ENCODE measurements around the gene JHY.

The JHY gene

GRCh38 chr11:122954455-122954854 is 71.9 kb downstream of the JHY start:
- DNase-seq (ENCODE audit: low spot score), result no peak

- DNase-seq (ENCODE audit: low spot score), result no peak
Measured at GRCh38 chr11:122963961-122964360, 81.4 kb downstream of the JHY start.

- no peak for DNase-seq (ENCODE audit: low spot score)
Measured at GRCh38 chr11:122976061-122976733, 93.6 kb downstream of the JHY start.

GRCh38 chr11:122976734-122977469 is 94.3 kb downstream of the JHY start:
- no peak for DNase-seq (ENCODE audit: low spot score)

- no peak for DNase-seq (ENCODE audit: low spot score)
Measured at GRCh38 chr11:122977470-122978298, 95.1 kb downstream of the JHY start.

- DNase-seq (ENCODE audit: low spot score), result no peak
Measured at GRCh38 chr11:122978299-122978620, 95.7 kb downstream of the JHY start.

- no peak for DNase-seq (ENCODE audit: low spot score)
Measured at GRCh38 chr11:122979103-122979814, 96.7 kb downstream of the JHY start.

GRCh38 chr11:122979815-122980595 is 97.4 kb downstream of the JHY start:
- DNase-seq (ENCODE audit: low spot score), result no peak

GRCh38 chr11:122981388-122982264 is 99.1 kb downstream of the JHY start, which contains the start of gene BSX:
Gene BSX, minus strand, starts transcription at chr11:122981834. Its CDS starts 163 bp downstream, at chr11:122981671.
- peak; percentile 33 for DNase-seq (ENCODE audit: low spot score)

GRCh38 chr11:122983438-122984185 is 101.1 kb downstream of the JHY start:
- no peak for DNase-seq (ENCODE audit: low spot score)

- DNase-seq (ENCODE audit: low spot score), result no peak
Measured at GRCh38 chr11:122984186-122985011, 101.8 kb downstream of the JHY start.

- DNase-seq (ENCODE audit: low spot score), result no peak
Measured at GRCh38 chr11:122995526-122995925, 113.0 kb downstream of the JHY start.

- DNase-seq (ENCODE audit: low spot score), result no peak
Measured at GRCh38 chr11:122998727-122999366, 116.3 kb downstream of the JHY start.

GRCh38 chr11:123000721-123001120 is 118.2 kb downstream of the JHY start:
- no peak for DNase-seq (ENCODE audit: low spot score)

GRCh38 chr11:123006860-123007542 is 124.4 kb downstream of the JHY start:
- no peak for DNase-seq (ENCODE audit: low spot score)

All from NAMALWA (cell line).